CD4-positive, alpha-beta T cell (primary cell): ENCODE results near the gene MAMSTR. TPM values are rescaled to one million over a fixed set of nuclear protein-coding genes. Genes with fewer than 3 reads are reported as not detected.

Experiments used
- ATAC-seq: fragments of 200-7000 bp; cut with Tn5 transposase; one replicate; pipeline ENCODE4 v1.10.0; 2022; ENCODE audit warnings: mild to moderate bottlenecking; ENCODE audit not compliant: poor library complexity
- CTCF ChIA-PET: fragments of 350-600 bp; sonication (Branson Sonifier 250); formaldehyde crosslinking; loops from one replicate; lab custom pipeline; 2021; ENCODE audit warnings: antibody characterized with exemption, inconsistent platforms; lab: Charles Lee
- POLR2A ChIA-PET: fragments of 350-600 bp; sonication (Branson Sonifier 250); formaldehyde crosslinking; loops from one replicate; lab custom pipeline; 2021; ENCODE audit warnings: antibody characterized with exemption, inconsistent platforms; lab: Charles Lee
- DNase-seq, 14 experiments: peaks; one replicate each; pipeline ENCODE4 v3.0.0-alpha.2; 2013 to 2020; ENCODE audit warnings: mixed read lengths in 2 of 14
- H3K27ac ChIP-seq, 2 donors: one replicate each; pipeline versions ENCODE4 v1.5.1 to v1.7.0; 2013; ENCODE audit warnings: low read length in 2 of 2, low read depth in 1 of 2, mild to moderate bottlenecking in 1 of 2
- H3K27me3 ChIP-seq, 2 experiments: 1 replicate in 1 of 2; 2 replicates in 1 of 2; pipeline versions ENCODE4 v1.6.1 to v1.7.0; 2013; ENCODE audit warnings: low read length in 2 of 2, control low read depth in 1 of 2, mild to moderate bottlenecking in 1 of 2, moderate library complexity in 1 of 2; ENCODE audit not compliant: insufficient read depth in 2 of 2, control insufficient read depth in 1 of 2
- H3K36me3 ChIP-seq: one replicate; pipeline ENCODE4 v1.6.1; 2013; ENCODE audit warnings: low read length, control low read depth; ENCODE audit not compliant: insufficient read depth
- H3K4me1 ChIP-seq: one replicate; pipeline ENCODE4 v1.6.1; 2013; ENCODE audit warnings: low read length, control low read depth; ENCODE audit not compliant: insufficient read depth
- H3K4me3 ChIP-seq: one replicate; pipeline ENCODE4 v1.5.1; 2013; ENCODE audit warnings: mild to moderate bottlenecking, low read length, moderate library complexity
- H3K9me3 ChIP-seq, 2 experiments: 1 replicate in 1 of 2; 2 replicates in 1 of 2; pipeline versions ENCODE4 v1.6.1 to v1.7.0; 2013; ENCODE audit warnings: low read length in 2 of 2, mild to moderate bottlenecking in 2 of 2, control low read depth in 1 of 2, moderate library complexity in 1 of 2; ENCODE audit not compliant: control insufficient read depth in 1 of 2, insufficient read depth in 1 of 2
- H3K27ac Mint-ChIP-seq: one replicate; pipeline ENCODE4 v1.8.0; 2020; ENCODE audit warnings: mixed read lengths
- H3K27me3 Mint-ChIP-seq: one replicate; pipeline ENCODE4 v1.8.0; 2021; ENCODE audit warnings: mixed read lengths
- H3K36me3 Mint-ChIP-seq: one replicate; pipeline ENCODE4 v1.8.0; 2021; ENCODE audit warnings: low read depth, mixed read lengths
- H3K4me1 Mint-ChIP-seq: one replicate; pipeline ENCODE4 v1.8.0; 2021; ENCODE audit warnings: low read depth, mixed read lengths
- H3K4me3 Mint-ChIP-seq: one replicate; pipeline ENCODE4 v1.8.0; 2020; ENCODE audit warnings: mild to moderate bottlenecking, mixed read lengths
- H3K9me3 Mint-ChIP-seq: one replicate; pipeline ENCODE4 v1.8.0; 2020; ENCODE audit warnings: mixed read lengths
- CTCF ChIP-seq: fragments of 200-600 bp; IDR thresholded peaks from one replicate; pipeline ENCODE4 v1.8.0; 2022; ENCODE audit warnings: antibody characterized with exemption, mild to moderate bottlenecking
- intact Hi-C, 2 experiments: fragments of 100-400 bp; cut with DNase I in 1 of 2; cut with micrococcal nuclease in 1 of 2; formaldehyde crosslinking; loops; one replicate each; pipeline versions ENCODE4 v1.15.1 to v1.9.0; 2023 to 2025; cut with DNase I, micrococcal nuclease
- total RNA-seq, 174 experiments: library from RNA in 2 of 174; stranded (reverse) in 2 of 174; gene quantifications; one replicate each; pipeline ENCODE4 v1.2.3 and lab custom pipeline; 2021 to 2026

The MAMSTR gene
- total RNA-seq, 2 experiments from 2014 or later, result 0.47 to 0.50 TPM

- Mint-ChIP-seq H3K4me3 (no peak overlapping the region), H3K9me3 (no peaks in the 10 kb centered on the region), H3K4me1 (peaks cover 6% of the 10 kb centered on the region), H3K36me3 (no peaks in the 10 kb centered on the region), H3K27me3 (no peaks in the 10 kb centered on the region), H3K27ac (no peak overlapping the region)
- ATAC-seq, result no peak
- POLR2A ChIA-PET, result interaction anchor here (0.6 kb wide), 1 partner anchor 24 kb away, joined by 4 read pairs; no protein-coding TSS in a partner anchor
- Histone ChIP-seq H3K27me3 (no peaks in the 10 kb centered on the region), H3K4me3 (no peak overlapping the region), H3K9me3 (no peaks in the 10 kb centered on the region), H3K4me1 (peaks cover 8% of the 10 kb centered on the region), H3K36me3 (no peaks in the 10 kb centered on the region), H3K27ac (no peak overlapping the region)
- CTCF ChIA-PET, result no interaction called here
- intact Hi-C loops, result no loop called here
- TF ChIP-seq CTCF, result no peak
- DNase-seq, result no peak
Measured at GRCh38 chr19:48665786-48666185, 53.7 kb downstream of the MAMSTR start.

- Mint-ChIP-seq H3K4me1 (peaks cover 9% of the 10 kb centered on the region), H3K36me3 (no peaks in the 10 kb centered on the region), H3K4me3 (no peak overlapping the region), H3K27ac (no peak overlapping the region), H3K27me3 (no peaks in the 10 kb centered on the region), H3K9me3 (no peaks in the 10 kb centered on the region)
- no peaks in the 10 kb centered on the region for H3K9me3 ChIP-seq
- H3K36me3 ChIP-seq, result no peaks in the 10 kb centered on the region
- DNase-seq, result no peak
- ChIA-PET CTCF (no interaction called here), POLR2A (no interaction called here)
- intact Hi-C loops, result loop anchor here in 1 of 2 experiments (5.0 kb wide), 1 partner anchor 48 kb away; no protein-coding TSS in a partner anchor
- H3K4me1 ChIP-seq, result peaks cover 16% of the 10 kb centered on the region
- H3K27me3 ChIP-seq, result no peaks in the 10 kb centered on the region
- TF ChIP-seq CTCF, result no peak
- no peak overlapping the region for H3K27ac ChIP-seq
- no peak for ATAC-seq
- no peak overlapping the region for H3K4me3 ChIP-seq
Measured at GRCh38 chr19:48664476-48664875, 55.0 kb downstream of the MAMSTR start.

GRCh38 chr19:48663667-48664066 is 55.9 kb downstream of the MAMSTR start:
- H3K9me3 ChIP-seq, result no peaks in the 10 kb centered on the region
- peaks cover 16% of the 10 kb centered on the region for H3K4me1 ChIP-seq
- no peak overlapping the region for H3K27ac ChIP-seq
- no peak for TF ChIP-seq CTCF
- intact Hi-C loops, result loop anchor here in 1 of 2 experiments (5.0 kb wide), 1 partner anchor 49 kb away; no protein-coding TSS in a partner anchor
- H3K4me3 Mint-ChIP-seq, result no peak overlapping the region
- no peak overlapping the region for H3K27ac Mint-ChIP-seq
- H3K4me3 ChIP-seq, result no peak overlapping the region
- no peak for DNase-seq
- CTCF ChIA-PET, result no interaction called here
- peaks cover 9% of the 10 kb centered on the region for H3K4me1 Mint-ChIP-seq
- no peaks in the 10 kb centered on the region for H3K27me3 Mint-ChIP-seq
- no peaks in the 10 kb centered on the region for H3K36me3 ChIP-seq
- POLR2A ChIA-PET, result no interaction called here
- no peak for ATAC-seq
- no peaks in the 10 kb centered on the region for H3K27me3 ChIP-seq
- no peaks in the 10 kb centered on the region for H3K9me3 Mint-ChIP-seq
- H3K36me3 Mint-ChIP-seq, result no peaks in the 10 kb centered on the region

Other genes with a start within 250 kb of the MAMSTR start
- gene LMTK3, start 207.9 kb downstream of the MAMSTR start, total RNA-seq, result 10 to 100 TPM; 15.6 to 18.9 TPM
- not detected for gene SULT2B1, start 167.6 kb downstream of the MAMSTR start, total RNA-seq
- gene SPACA4, start 113.0 kb downstream of the MAMSTR start, total RNA-seq, result not detected
- gene FAM83E, start 104.6 kb downstream of the MAMSTR start, total RNA-seq, result 1 to 10 TPM; 1.6 to 2.6 TPM
- 1,000 to 10,000 TPM; 2,820 to 2,913 TPM for gene RPL18, start 100.5 kb downstream of the MAMSTR start, total RNA-seq
- gene SPHK2, start 100.2 kb downstream of the MAMSTR start, total RNA-seq, result 10 to 100 TPM; 14.1 to 15.3 TPM
- gene DBP, start 82.3 kb downstream of the MAMSTR start, total RNA-seq, result 10 to 100 TPM; 48.3 to 55.6 TPM
- 10 to 100 TPM; 11.0 to 12.4 TPM for gene CA11, start 73.5 kb downstream of the MAMSTR start, total RNA-seq
- gene NTN5, start 46.7 kb downstream of the MAMSTR start, total RNA-seq, result 1 to 10 TPM; 2.7 to 3.0 TPM
- not detected for gene FUT2, start 23.8 kb downstream of the MAMSTR start, total RNA-seq
- gene RASIP1, start 20.9 kb upstream of the MAMSTR start, total RNA-seq, result under 1 TPM; 0.55 to 0.56 TPM
- gene IZUMO1, start 27.2 kb upstream of the MAMSTR start, total RNA-seq, result not detected
- gene FUT1, start 32.9 kb upstream of the MAMSTR start, total RNA-seq, result not detected
- gene FGF21, start 35.8 kb upstream of the MAMSTR start, total RNA-seq, result not detected
- 10 to 100 TPM; 10.5 to 11.0 TPM for gene BCAT2, start 91.3 kb upstream of the MAMSTR start, total RNA-seq
- 1 to 10 TPM in 1 of 2 experiments, under 1 TPM in 1; 0.93 to 1.3 TPM for gene HSD17B14, start 116.8 kb upstream of the MAMSTR start, total RNA-seq
- gene PLEKHA4, start 148.9 kb upstream of the MAMSTR start, total RNA-seq, result 1 to 10 TPM; 1.4 to 2.7 TPM
- 100 to 1,000 TPM; 569 to 584 TPM for gene PPP1R15A, start 152.7 kb upstream of the MAMSTR start, total RNA-seq
- gene TULP2, start 179.0 kb upstream of the MAMSTR start, total RNA-seq, result not detected
- 10 to 100 TPM; 73.7 to 77.0 TPM for gene NUCB1, start 180.6 kb upstream of the MAMSTR start, total RNA-seq
- 1 to 10 TPM; 1.1 to 1.8 TPM for gene DHDH, start 214.0 kb upstream of the MAMSTR start, total RNA-seq
- 10 to 100 TPM; 52.9 to 60.4 TPM for gene BAX, start 235.2 kb upstream of the MAMSTR start, total RNA-seq
- 100 to 1,000 TPM; 616 to 627 TPM for gene FTL, start 245.6 kb upstream of the MAMSTR start, total RNA-seq